Measurements from ENCODE around the gene AP4B1.
A peak's percentile ranks its signal among the peaks of the same experiment; 100 is the strongest.
"Not testable (repeated sequence)": the region's sequence is repeated elsewhere in the genome, so short reads cannot be mapped to it uniquely, and the experiment has no call there.

AP4B1 gene

DNA sequence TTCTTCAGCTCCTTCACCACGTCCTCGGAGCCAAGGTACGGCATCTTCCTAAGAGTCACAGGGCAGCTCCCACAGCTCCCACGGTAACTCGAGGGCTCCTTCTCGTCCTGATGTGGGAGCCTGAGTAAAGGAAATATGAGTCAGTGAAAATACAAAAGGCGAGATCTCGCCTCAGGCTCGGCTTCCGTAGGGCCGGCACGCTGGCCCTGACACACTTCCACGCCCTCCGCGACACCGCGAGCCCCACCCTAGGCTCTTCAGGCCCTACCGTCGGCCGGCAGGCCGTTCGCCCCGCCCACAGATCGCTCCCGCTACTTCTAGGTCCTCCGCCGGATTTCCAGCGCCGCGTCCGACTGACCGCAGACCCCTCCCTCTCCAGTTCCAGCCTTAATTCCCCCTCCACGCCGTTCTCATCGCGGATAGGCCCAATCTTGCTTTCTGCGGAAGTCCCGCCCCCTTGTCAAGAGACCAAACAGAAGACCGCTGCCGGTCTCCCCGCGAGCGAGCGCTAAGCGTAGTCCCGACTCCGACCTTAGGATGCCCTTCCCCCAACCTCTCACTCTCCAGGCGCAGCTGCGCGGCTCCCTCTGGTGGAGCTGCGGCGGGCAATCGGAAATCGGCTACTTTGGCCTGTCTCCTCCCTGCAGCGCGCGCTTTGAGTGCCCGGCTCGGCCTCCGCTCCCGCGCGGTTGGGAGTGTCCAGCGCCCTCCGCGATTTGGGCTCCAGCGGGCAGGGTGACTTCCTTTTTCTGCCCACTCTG lies at the start of gene AP4B1, which contains the start of gene DCLRE1B:
Gene AP4B1 (minus strand): TSS at position 126 of the 761 bp plus-strand sequence. CDS start 82 bp downstream, at position 44.
Gene DCLRE1B (plus strand): TSS at position 653 of the 761 bp plus-strand sequence. CDS start 261 bp downstream, outside the sequence.
- peak; percentile 93 for DNase-seq (ENCODE audit: low read depth)

GRCh38 chr1:113951719-113952118 lies 47.1 kb upstream of the AP4B1 start:
- DNase-seq (ENCODE audit: low read depth) = no peak

DNA sequence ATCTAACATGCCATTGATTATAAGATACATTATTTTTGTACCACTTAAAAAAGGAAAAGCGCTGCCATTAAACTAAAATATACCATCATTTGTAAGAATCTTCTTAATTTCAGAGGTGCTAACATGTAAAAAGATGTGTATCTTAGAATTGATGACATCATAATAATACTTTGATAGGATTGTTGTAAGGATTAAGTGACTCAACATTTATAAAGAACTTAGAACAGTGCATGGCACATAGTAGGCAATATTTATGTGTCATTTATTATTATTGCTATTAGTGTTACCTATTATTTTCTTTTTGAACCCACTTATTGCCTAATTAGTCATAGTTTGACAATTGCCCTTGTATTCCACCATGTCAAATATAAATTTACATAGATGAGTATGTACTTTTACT lies 46.3 kb upstream of the AP4B1 start:
- DNase-seq (ENCODE audit: low read depth) = no peak

GRCh38 chr1:113949007-113949406 lies 44.4 kb upstream of the AP4B1 start:
- DNase-seq (ENCODE audit: low read depth) = no peak

DNA sequence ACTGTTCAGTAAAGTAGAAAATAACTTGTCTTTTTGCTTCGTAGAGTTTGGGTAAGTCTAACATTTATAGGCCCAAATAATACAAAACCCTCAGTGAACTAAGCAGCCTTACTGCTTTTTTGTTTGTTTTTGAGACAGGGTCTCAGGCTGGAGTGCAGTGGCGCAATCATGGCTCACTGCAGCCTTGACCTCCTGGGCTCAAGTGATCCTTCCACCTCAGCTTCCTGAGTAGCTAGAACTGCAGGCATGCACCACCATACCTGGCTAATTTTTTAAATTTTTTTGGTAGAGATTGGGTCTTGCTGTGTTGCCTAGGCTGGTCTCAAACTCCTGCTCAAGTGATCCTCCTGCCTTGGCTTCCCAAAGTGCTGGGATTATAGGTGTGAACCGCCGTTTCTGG lies 43.6 kb upstream of the AP4B1 start:
- DNase-seq (ENCODE audit: low read depth) = not testable (repeated sequence)

GRCh38 chr1:113947388-113948107 lies 42.9 kb upstream of the AP4B1 start:
- no peak for DNase-seq (ENCODE audit: low read depth)

GRCh38 chr1:113946678-113947387 lies 42.2 kb upstream of the AP4B1 start:
- DNase-seq (ENCODE audit: low read depth) = no peak

DNA sequence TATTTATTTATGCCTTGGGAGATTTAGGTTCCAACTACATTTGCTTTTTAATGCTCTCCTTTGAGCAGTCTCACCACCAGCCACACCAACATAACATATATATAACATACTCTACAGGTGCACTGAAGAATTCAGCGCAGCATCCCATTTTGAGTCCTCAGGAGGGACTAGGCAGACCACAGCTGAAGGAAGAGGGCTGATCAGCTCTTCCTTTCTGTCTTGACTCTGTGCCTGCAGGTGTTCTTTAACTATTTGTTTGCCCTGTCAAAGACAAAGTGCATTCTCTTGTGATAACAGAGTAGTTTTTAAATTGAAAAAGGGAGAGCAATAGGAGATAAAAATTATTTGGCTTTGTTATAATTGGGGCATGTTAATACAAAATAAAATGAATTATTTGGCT lies 41.5 kb upstream of the AP4B1 start:
- no peak for DNase-seq (ENCODE audit: low read depth)

GRCh38 chr1:113945329-113945728 lies 40.7 kb upstream of the AP4B1 start:
- DNase-seq (ENCODE audit: low read depth) = no peak

- DNase-seq (ENCODE audit: low read depth) = no peak
Measured at GRCh38 chr1:113943028-113943811, 38.6 kb upstream of the AP4B1 start.

DNA sequence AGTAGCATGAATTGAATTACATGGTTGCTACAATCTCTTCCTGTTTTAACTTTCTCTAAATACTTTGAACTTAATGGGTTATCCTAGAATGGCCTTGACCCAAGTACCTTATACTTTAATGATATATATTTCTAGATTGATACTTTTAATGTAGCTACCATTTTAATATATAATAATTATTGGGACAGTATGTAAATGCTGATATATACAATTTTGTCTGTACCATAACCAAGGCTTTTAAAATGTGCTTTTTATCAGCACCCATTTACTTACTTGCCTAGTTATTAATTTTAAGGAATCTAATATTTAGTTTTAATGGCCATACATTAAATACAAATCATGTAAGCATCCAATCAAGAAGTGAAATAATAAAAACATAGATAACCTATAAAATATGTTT lies 37.9 kb upstream of the AP4B1 start:
- no peak for DNase-seq (ENCODE audit: low read depth)

GRCh38 chr1:113941245-113941559 lies 36.6 kb upstream of the AP4B1 start:
- no peak for DNase-seq (ENCODE audit: low read depth)

- no peak for DNase-seq (ENCODE audit: low read depth)
Measured at GRCh38 chr1:113940365-113941244, 36.0 kb upstream of the AP4B1 start.

GRCh38 chr1:113938192-113938591 lies 33.6 kb upstream of the AP4B1 start:
- no peak for DNase-seq (ENCODE audit: low read depth)

GRCh38 chr1:113937146-113937545 lies 32.5 kb upstream of the AP4B1 start:
- DNase-seq (ENCODE audit: low read depth) = no peak

DNA sequence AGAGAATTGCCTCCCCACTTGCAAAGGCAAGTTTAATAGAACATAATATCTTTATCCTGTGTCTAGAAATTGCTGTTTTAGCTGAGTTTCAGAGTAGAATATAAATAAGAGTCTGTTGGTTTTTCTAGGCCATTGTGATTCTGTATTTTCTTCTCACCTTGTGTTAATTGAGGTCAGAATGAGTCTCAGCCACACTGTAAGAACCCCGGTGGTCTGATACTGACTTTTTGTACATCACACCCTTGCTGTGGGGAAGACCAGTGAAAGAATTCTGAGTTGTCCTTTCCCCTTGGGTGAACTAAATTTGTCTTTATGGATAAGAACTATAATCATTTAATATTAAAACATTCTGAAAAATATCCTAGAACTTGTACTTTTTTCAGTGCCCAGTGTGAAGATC lies 31.4 kb upstream of the AP4B1 start:
- no peak for DNase-seq (ENCODE audit: low read depth)

- no peak for DNase-seq (ENCODE audit: low read depth)
Measured at GRCh38 chr1:113935176-113935575, 30.6 kb upstream of the AP4B1 start.

DNA sequence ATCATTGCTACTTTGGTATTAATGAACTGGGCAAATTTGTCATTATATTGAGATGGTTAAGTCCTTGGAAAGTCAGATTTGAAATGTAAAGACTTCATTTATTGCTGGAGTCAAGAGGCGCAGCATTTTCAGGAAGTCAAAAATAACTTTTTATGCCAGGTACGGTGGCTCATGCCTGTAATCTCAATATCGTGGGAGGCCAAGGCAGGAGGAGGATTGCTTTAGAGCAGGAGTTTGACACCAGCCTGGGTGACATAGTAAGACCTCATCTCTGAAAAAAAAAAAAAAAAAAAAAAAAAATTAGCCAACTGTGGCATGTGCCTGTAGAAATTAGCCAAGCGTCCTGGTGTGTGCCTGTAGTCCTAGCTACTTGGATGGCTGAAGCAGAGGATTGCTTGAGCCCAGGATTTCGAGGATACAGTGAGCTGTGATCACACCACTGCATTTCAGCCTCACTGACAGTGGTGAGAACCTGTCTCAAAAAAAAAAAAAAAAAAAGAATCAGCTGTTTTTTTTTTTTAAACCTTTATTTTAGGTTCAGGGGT lies 30.0 kb upstream of the AP4B1 start:
- no peak for DNase-seq (ENCODE audit: low read depth)

GRCh38 chr1:113934006-113934405 lies 29.4 kb upstream of the AP4B1 start:
- DNase-seq (ENCODE audit: low read depth) = no peak

GRCh38 chr1:113931451-113931851 lies 26.9 kb upstream of the AP4B1 start:
- no peak for DNase-seq (ENCODE audit: low read depth)
